ENCODE results near the gene PSMD13.
"Not testable (repeated sequence)": the region's sequence is repeated elsewhere in the genome, so short reads cannot be mapped to it uniquely, and the experiment has no call there.

PSMD13 gene

DNA sequence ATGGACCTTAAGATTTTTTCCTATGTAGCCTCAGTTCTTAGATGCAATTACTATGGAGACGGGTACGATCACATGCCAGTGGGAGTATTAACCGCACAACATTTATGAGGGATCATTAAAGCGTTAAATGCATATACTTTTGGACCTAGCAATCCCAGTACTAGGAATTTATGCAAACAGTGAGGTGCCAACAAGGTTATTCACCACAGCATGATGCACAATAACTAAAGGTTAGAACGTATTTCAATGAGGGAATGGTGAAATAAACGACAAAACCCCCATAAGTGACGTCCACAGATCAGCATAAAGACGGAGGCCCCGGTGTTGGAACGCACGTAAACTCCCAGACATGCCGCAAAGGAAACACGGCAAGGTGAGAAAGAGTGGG lies 1.2 kb upstream of the PSMD13 start:
- H3K36me3 Mint-ChIP-seq (ENCODE audit: low read depth): peaks cover 9% of the 10 kb centered on the region
- no peaks in the 10 kb centered on the region for H3K27me3 Mint-ChIP-seq (ENCODE audit: low read depth)
- no peak for DNase-seq (ENCODE audit: low spot score)
- peak overlapping the region; percentile 85 for H3K27ac Mint-ChIP-seq
- H3K4me1 Mint-ChIP-seq (ENCODE audit: low read depth): peaks cover 31% of the 10 kb centered on the region
- H3K4me3 Mint-ChIP-seq: peak overlapping the region; percentile 90
- H3K9me3 Mint-ChIP-seq: no peaks in the 10 kb centered on the region

- H3K36me3 Mint-ChIP-seq (ENCODE audit: low read depth): peaks cover 11% of the 10 kb centered on the region
- H3K27ac Mint-ChIP-seq: peak within 1 kb of the TSS; percentile 99
- DNase-seq (ENCODE audit: low spot score): peak; percentile 77
- H3K27me3 Mint-ChIP-seq (ENCODE audit: low read depth): no peaks in the 10 kb centered on the region
- H3K4me1 Mint-ChIP-seq (ENCODE audit: low read depth): peaks cover 32% of the 10 kb centered on the region
- H3K4me3 Mint-ChIP-seq: peak within 1 kb of the TSS; percentile 98
- H3K9me3 Mint-ChIP-seq: no peaks in the 10 kb centered on the region
Measured at GRCh38 chr11:235997-236773, 591 bp upstream of the PSMD13 start, which contains the start of gene SIRT3. TSS of gene SIRT3 (minus strand) at chr11:236342. CDS start at chr11:236328, 14 bp downstream.

DNA sequence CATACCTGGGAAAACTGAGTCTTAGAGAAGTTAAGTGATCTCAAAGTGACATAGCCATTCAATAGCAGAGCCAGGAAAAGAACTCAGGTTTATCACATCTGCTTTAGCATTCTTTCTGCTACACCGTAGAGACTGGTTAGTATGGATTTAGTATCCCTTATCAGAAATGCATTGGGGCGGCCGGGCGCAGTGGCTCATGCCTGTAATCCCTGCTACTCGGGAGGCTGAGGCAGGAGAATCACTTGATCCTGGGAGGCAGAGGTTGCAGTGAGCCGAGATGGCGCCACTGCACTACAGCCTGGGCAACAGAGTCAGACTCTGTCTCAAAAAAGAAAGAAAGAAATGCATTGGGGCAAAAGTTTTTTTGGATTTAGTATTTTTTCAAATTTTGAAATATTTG lies 1.6 kb downstream of the PSMD13 start:
- not testable (repeated sequence) for DNase-seq (ENCODE audit: low spot score); H3K9me3 Mint-ChIP-seq; H3K27ac Mint-ChIP-seq; H3K27me3 Mint-ChIP-seq (ENCODE audit: low read depth)
- peaks cover 44% of the 10 kb centered on the region for H3K4me1 Mint-ChIP-seq (ENCODE audit: low read depth)
- H3K4me3 Mint-ChIP-seq: peak overlapping the region; percentile 98
- H3K36me3 Mint-ChIP-seq (ENCODE audit: low read depth): peaks cover 28% of the 10 kb centered on the region

- Mint-ChIP-seq H3K27me3 (ENCODE audit: low read depth) (no peaks in the 10 kb centered on the region), H3K27ac (no peak overlapping the region), H3K4me1 (ENCODE audit: low read depth) (peaks cover 41% of the 10 kb centered on the region), H3K9me3 (no peaks in the 10 kb centered on the region), H3K4me3 (no peak overlapping the region), H3K36me3 (ENCODE audit: low read depth) (peaks cover 42% of the 10 kb centered on the region)
- DNase-seq (ENCODE audit: low spot score): no peak
Measured at GRCh38 chr11:240315-240714, 3.5 kb downstream of the PSMD13 start.

DNA sequence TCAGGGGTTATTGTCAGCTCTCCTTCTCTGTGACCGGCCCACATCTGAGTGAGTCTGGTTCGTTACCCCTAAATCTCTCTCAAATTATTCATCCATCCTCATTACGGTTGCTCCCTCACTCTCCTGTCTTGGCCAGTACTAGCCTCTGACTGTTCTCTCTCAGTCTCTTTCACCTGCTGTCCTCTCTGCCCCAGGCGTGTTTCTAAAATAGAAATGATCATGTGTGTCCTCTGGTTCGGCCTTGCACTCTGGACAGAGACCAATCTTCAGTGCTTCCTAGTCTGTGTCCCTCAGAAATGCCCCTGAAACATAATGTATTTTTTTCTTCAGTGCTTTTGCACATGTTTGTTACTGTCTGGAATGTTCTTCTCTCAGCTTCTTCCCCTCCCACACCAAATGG lies 4.9 kb downstream of the PSMD13 start:
- Mint-ChIP-seq H3K9me3 (no peaks in the 10 kb centered on the region), H3K27ac (peak overlapping the region; percentile 15), H3K27me3 (ENCODE audit: low read depth) (no peaks in the 10 kb centered on the region), H3K4me1 (ENCODE audit: low read depth) (peaks cover 35% of the 10 kb centered on the region), H3K4me3 (no peak overlapping the region), H3K36me3 (ENCODE audit: low read depth) (peaks cover 52% of the 10 kb centered on the region)
- no peak for DNase-seq (ENCODE audit: low spot score)

DNA sequence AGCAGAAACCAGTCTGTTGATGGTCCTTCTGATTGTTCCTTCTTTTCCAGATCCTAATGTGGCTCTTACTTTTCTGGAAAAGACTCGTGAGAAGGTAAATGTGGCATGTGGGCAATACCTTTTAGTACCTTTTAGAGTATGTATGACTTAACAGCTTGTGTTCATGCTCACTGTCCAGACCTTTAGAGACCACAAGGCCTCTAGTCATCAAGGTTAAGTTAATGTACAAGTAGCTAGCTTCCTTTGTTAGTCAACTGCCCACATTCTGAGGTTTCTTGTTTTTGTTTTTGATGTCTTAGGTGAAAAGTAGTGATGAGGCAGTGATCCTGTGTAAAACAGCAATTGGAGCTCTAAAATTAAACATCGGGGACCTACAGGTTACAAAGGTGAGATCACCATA lies 7.6 kb downstream of the PSMD13 start:
- H3K4me1 Mint-ChIP-seq (ENCODE audit: low read depth): peaks cover 24% of the 10 kb centered on the region
- H3K4me3 Mint-ChIP-seq: no peak overlapping the region
- peaks cover 76% of the 10 kb centered on the region for H3K36me3 Mint-ChIP-seq (ENCODE audit: low read depth)
- no peaks in the 10 kb centered on the region for H3K9me3 Mint-ChIP-seq
- no peaks in the 10 kb centered on the region for H3K27me3 Mint-ChIP-seq (ENCODE audit: low read depth)
- no peak for DNase-seq (ENCODE audit: low spot score)
- no peak overlapping the region for H3K27ac Mint-ChIP-seq

DNA sequence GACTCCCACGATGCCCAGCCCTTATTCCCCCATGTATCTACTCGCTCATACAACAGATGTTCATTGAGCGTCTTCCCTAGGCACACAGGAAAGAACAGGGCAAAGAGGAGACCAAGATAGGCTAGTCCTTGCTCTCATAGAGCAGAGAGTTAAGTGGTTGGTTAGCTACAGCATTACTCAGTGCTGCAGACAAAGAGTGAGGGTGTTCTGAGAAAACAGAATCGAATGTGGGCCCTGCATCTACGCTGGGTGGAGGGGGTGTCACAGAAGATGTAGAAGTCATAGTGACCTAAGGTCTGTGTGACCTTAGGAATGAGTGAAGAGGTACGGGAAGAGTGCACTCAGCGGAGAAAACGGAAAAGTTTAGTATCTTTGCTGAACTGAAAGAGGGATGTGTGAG lies 12.3 kb downstream of the PSMD13 start:
- no peak overlapping the region for H3K4me3 Mint-ChIP-seq
- peak overlapping the region; percentile 6 for H3K27ac Mint-ChIP-seq
- peaks cover 10% of the 10 kb centered on the region for H3K4me1 Mint-ChIP-seq (ENCODE audit: low read depth)
- no peak for DNase-seq (ENCODE audit: low spot score)
- H3K9me3 Mint-ChIP-seq: no peaks in the 10 kb centered on the region
- H3K27me3 Mint-ChIP-seq (ENCODE audit: low read depth): no peaks in the 10 kb centered on the region
- peaks cover 75% of the 10 kb centered on the region for H3K36me3 Mint-ChIP-seq (ENCODE audit: low read depth)

DNA sequence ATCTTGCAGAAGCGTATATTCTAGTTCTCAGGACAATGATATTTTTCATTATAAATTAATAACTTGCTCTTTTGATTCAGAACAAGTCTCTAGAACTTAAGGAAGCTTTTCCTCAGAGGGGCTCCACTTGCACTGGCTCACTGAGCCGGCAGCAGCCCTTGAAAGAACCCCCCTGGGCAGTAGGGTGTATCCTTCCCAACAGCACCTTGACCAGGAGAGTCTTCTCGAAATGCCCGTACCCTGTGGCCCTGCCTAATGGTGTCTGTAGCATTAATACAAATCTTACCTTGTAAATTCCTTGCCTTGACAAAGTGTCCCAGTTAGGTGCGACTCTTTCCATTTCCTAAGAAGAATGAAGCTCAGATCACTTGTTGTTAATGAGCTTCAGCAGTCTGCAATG lies 13.5 kb downstream of the PSMD13 start:
- no peak for DNase-seq (ENCODE audit: low spot score)
- H3K4me3 Mint-ChIP-seq: no peak overlapping the region
- peaks cover 69% of the 10 kb centered on the region for H3K36me3 Mint-ChIP-seq (ENCODE audit: low read depth)
- H3K27me3 Mint-ChIP-seq (ENCODE audit: low read depth): no peaks in the 10 kb centered on the region
- H3K27ac Mint-ChIP-seq: no peak overlapping the region
- no peaks in the 10 kb centered on the region for H3K9me3 Mint-ChIP-seq
- H3K4me1 Mint-ChIP-seq (ENCODE audit: low read depth): peaks cover 10% of the 10 kb centered on the region

GRCh38 chr11:250740-251299 lies 14.0 kb downstream of the PSMD13 start:
- Mint-ChIP-seq H3K27ac (peak overlapping the region; percentile 33), H3K9me3 (no peaks in the 10 kb centered on the region), H3K4me1 (ENCODE audit: low read depth) (peaks cover 10% of the 10 kb centered on the region), H3K4me3 (no peak overlapping the region), H3K27me3 (ENCODE audit: low read depth) (no peaks in the 10 kb centered on the region), H3K36me3 (ENCODE audit: low read depth) (peaks cover 63% of the 10 kb centered on the region)
- DNase-seq (ENCODE audit: low spot score): peak; percentile 62

DNA sequence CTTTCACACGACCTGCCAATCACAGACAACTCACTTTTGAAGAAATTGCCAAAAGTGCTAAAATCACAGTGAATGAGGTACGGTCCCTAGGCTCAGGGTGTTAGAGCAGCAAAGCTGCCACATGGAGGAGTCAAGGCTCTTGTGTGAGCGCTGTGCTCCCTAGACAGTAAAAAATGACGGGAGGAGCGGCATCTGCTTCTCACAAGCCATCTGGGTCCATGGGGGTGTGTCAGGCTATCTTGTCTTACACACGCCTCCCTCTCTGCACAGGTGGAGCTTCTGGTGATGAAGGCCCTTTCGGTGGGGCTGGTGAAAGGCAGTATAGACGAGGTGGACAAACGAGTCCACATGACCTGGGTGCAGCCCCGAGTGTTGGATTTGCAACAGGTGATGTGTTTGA lies 14.8 kb downstream of the PSMD13 start:
- H3K27me3 Mint-ChIP-seq (ENCODE audit: low read depth): no peaks in the 10 kb centered on the region
- H3K36me3 Mint-ChIP-seq (ENCODE audit: low read depth): peaks cover 58% of the 10 kb centered on the region

GRCh38 chr11:252666-253065 lies 15.9 kb downstream of the PSMD13 start:
- DNase-seq (ENCODE audit: low spot score): no peak
- no peaks in the 10 kb centered on the region for H3K27me3 Mint-ChIP-seq (ENCODE audit: low read depth)
- H3K4me3 Mint-ChIP-seq: no peak overlapping the region
- peaks cover 10% of the 10 kb centered on the region for H3K4me1 Mint-ChIP-seq (ENCODE audit: low read depth)
- H3K36me3 Mint-ChIP-seq (ENCODE audit: low read depth): peaks cover 50% of the 10 kb centered on the region
- H3K9me3 Mint-ChIP-seq: no peaks in the 10 kb centered on the region
- H3K27ac Mint-ChIP-seq: no peak overlapping the region

More for the DNA sequence above, 14.8 kb downstream of the PSMD13 start:
- Mint-ChIP-seq H3K4me3 (no peak overlapping the region), H3K9me3 (no peaks in the 10 kb centered on the region), H3K4me1 (ENCODE audit: low read depth) (peaks cover 10% of the 10 kb centered on the region), H3K27ac (no peak overlapping the region)
- DNase-seq (ENCODE audit: low spot score): no peak

GRCh38 chr11:253160-253885 lies 16.5 kb downstream of the PSMD13 start:
- H3K36me3 Mint-ChIP-seq (ENCODE audit: low read depth): peaks cover 43% of the 10 kb centered on the region
- no peaks in the 10 kb centered on the region for H3K9me3 Mint-ChIP-seq
- H3K4me3 Mint-ChIP-seq: no peak overlapping the region
- peaks cover 4% of the 10 kb centered on the region for H3K27me3 Mint-ChIP-seq (ENCODE audit: low read depth)
- H3K4me1 Mint-ChIP-seq (ENCODE audit: low read depth): peaks cover 10% of the 10 kb centered on the region
- H3K27ac Mint-ChIP-seq: peak overlapping the region; percentile 15
- DNase-seq (ENCODE audit: low spot score): no peak

GRCh38 chr11:253886-254270 lies 17.1 kb downstream of the PSMD13 start:
- Mint-ChIP-seq H3K4me3 (no peak overlapping the region), H3K27me3 (ENCODE audit: low read depth) (peaks cover 4% of the 10 kb centered on the region), H3K36me3 (ENCODE audit: low read depth) (peaks cover 38% of the 10 kb centered on the region), H3K9me3 (no peaks in the 10 kb centered on the region), H3K27ac (peak overlapping the region; percentile 39), H3K4me1 (ENCODE audit: low read depth) (peaks cover 10% of the 10 kb centered on the region)
- DNase-seq (ENCODE audit: low spot score): no peak

DNA sequence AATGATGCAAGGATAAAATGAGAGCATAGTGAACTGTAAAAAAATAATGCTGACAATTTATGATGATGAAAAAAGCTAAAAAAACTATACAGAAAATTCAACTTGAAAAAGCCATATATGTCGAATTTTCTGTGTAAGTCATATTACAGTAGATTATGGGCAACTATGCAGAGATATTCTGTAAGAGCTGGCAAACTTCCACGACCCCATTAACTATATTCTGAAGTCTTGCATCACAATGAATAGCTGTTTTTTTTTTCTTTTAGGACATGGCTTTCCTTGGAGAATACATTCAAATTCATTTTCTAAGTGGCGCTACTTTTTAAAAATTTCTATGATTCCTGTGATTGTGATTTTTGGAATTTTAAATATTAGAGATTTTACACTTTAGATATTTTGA lies 18.4 kb downstream of the PSMD13 start:
- H3K36me3 Mint-ChIP-seq (ENCODE audit: low read depth): peaks cover 31% of the 10 kb centered on the region
- no peak for DNase-seq (ENCODE audit: low spot score)
- no peak overlapping the region for H3K4me3 Mint-ChIP-seq

More for the DNA sequence above, 18.4 kb downstream of the PSMD13 start:
- Mint-ChIP-seq H3K4me1 (ENCODE audit: low read depth) (peaks cover 10% of the 10 kb centered on the region), H3K27me3 (ENCODE audit: low read depth) (peaks cover 7% of the 10 kb centered on the region), H3K27ac (no peak overlapping the region), H3K9me3 (no peaks in the 10 kb centered on the region)

Data from T-helper 2 cell treated with Interferon-gamma antibody and Interleukin-4, amounts not matched to agents 5 μg/mL and 100 μg/mL, for 36 hours (primary cell).